GM06990 (cell line): ENCODE results near the gene SCUBE1.

Experiments
- DNase-seq: peaks from one replicate; pipeline ENCODE4 v3.0.0-alpha.2; 2011; ENCODE audit not compliant: insufficient read length; ENCODE audit errors: extremely low read depth
- H3K27me3 ChIP-seq: replicated peaks from 2 replicates; pipeline ENCODE4 v1.6.0; 2011; ENCODE audit warnings: low read length; ENCODE audit not compliant: control insufficient read depth, insufficient read depth
- H3K36me3 ChIP-seq: 2 replicates; pipeline ENCODE4 v1.5.1; 2011; ENCODE audit warnings: low read length; ENCODE audit not compliant: control insufficient read depth, insufficient read depth
- H3K4me3 ChIP-seq: replicated peaks from 2 replicates; pipeline ENCODE4 v1.5.1; 2011; ENCODE audit warnings: low read depth, mild to moderate bottlenecking, control low read depth, low read length
- CTCF ChIP-seq: IDR thresholded peaks from 2 replicates; pipeline ENCODE4 v1.5.1; 2011; ENCODE audit warnings: low read length, control low read depth, mild to moderate bottlenecking, inconsistent platforms; ENCODE audit not compliant: insufficient read depth, poor library complexity, severe bottlenecking

SCUBE1 gene

GRCh38 chr22:43218786-43219185 is 124.4 kb downstream of the SCUBE1 start:
- no peak for DNase-seq
- no peak for TF ChIP-seq CTCF
- Histone ChIP-seq H3K36me3 (no peaks in the 10 kb centered on the region), H3K27me3 (peaks cover 3% of the 10 kb centered on the region), H3K4me3 (no peak overlapping the region)

DNA sequence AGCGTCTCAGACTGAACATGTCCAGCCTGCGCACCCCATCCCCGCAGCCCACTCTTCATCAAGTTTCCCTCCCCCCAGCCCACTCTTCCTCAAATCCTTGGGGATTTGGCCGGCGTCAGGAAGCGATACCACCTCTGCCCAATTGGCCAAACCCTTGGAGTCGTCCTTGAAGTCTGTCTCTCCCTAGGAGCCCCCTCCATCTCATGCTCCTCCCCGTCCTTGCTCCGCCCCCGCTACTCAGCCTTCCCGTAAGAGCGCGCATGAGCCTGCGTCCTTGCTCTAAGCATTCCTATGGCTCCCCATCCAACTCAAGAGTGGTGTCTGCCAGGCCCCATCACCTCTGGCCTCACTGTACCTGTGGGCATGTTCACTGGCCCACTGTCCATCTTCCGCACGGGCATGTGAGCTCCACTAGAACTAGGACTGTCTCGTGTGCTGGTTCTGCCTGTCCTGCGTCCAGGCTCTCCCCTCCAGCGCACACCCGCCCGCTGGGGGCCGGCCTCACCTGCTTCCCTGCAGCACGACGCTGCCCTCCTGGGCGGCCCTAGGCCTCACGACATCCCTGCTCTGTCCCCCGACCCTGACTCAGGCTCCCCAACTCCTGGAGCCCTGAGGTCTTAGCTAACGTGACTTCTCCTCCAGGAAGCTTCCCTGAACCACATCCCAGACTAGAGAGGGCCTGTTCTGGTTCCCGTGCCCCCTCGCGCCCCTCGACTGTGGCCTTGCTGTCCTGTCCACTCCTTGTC is 125.7 kb downstream of the SCUBE1 start:
- H3K4me3 ChIP-seq = no peak overlapping the region
- no peaks in the 10 kb centered on the region for H3K36me3 ChIP-seq
- no peak for TF ChIP-seq CTCF
- no peak for DNase-seq
- H3K27me3 ChIP-seq = peaks cover 5% of the 10 kb centered on the region

DNA sequence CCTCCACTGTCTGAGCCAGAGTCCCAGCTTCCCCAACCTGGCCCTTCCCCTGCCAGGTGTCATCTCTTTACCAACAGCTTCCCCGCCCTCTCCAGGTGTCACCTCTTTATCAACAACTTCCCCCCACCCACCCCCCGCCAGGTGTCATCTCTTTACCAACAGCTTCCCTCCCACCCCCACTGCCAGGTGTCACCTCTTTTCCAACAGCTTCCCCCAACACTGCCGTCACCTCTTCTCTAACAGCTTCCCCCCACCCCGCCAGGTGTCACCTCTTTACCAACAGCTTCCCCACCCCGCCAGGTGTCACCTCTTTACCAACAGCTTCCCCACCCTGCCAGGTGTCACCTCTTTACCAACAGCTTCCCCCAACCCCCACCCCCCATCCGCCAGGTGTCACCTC is 126.4 kb downstream of the SCUBE1 start:
- Histone ChIP-seq H3K4me3 (no peak overlapping the region), H3K27me3 (peaks cover 5% of the 10 kb centered on the region), H3K36me3 (no peaks in the 10 kb centered on the region)
- no peak for TF ChIP-seq CTCF
- no peak for DNase-seq

GRCh38 chr22:43213962-43214361 is 129.2 kb downstream of the SCUBE1 start:
- TF ChIP-seq CTCF = no peak
- no peak overlapping the region for H3K4me3 ChIP-seq
- H3K36me3 ChIP-seq = no peaks in the 10 kb centered on the region
- no peak for DNase-seq
- peaks cover 1% of the 10 kb centered on the region for H3K27me3 ChIP-seq

- no peak for DNase-seq
- TF ChIP-seq CTCF = no peak
- no peak overlapping the region for H3K4me3 ChIP-seq
- H3K36me3 ChIP-seq = no peaks in the 10 kb centered on the region
- H3K27me3 ChIP-seq = peaks cover 1% of the 10 kb centered on the region
These were observed 130.1 kb downstream of the SCUBE1 start for GRCh38 chr22:43213051-43213450.
